Eye (tissue), 1 donor: Measurements from ENCODE around the gene CRYZL1.
"Not testable (repeated sequence)": the region's sequence is repeated elsewhere in the genome, so short reads cannot be mapped to it uniquely, and the experiment has no call there.

Source experiments
- DNase-seq: peaks from one replicate; pipeline ENCODE4 v3.0.0-alpha.2; 2015

The CRYZL1 gene

DNA sequence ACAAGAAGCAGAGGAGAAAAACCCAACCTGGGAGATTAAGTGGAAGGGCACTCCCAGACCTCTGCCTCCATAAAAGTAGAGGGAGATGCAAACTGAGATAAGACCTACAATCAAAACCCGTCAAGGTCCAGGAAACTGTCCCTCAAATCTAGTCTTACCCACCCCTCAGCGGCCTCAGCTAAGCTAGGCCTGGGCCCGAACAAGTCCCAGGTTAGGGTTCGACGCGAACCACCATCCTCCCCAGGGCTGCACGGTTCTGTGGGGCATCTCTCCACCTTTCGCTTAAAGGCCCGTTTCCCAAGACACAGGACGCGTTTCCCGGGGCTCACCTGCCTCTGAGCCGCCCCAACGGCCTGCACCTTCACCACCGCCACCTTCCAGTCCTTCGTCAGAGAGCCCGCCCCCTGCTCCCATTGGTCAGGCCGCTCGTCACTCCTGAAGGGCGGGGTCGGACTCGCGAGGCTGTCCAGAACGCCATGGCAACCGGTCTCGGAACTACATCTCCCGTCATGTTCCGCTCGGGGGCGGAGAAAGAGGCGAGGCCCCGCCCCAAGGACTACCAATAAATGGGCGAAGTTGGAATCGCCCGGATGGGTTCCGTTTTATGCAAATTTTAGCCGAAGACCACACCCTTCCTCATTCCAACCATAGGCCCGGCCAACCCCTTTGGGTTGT, at the start of gene CRYZL1:
Gene CRYZL1, minus strand, starts transcription at position 390 of the 675 bp plus-strand sequence. CDS start 10,190 bp downstream, outside the sequence.
- DNase-seq, result peak; percentile 100

DNA sequence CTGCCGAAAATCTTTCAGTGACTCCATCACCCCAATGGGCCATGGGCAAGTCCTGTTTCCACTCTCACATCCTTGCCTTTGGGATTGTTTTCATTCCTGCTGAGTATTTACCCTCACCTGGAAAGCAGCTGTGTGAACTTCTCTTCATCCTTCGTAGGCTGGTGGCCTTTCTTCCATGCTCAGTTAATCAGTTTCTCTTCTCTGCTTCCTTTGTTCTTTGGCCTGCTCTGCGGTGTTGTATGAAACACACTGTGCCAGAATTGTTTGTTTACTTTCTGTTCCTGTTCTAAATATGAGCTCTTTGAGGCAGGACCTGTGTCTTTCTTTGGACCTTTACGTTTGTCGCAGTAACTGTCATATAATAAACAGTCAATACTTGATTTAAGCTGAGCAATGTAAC, 49.3 kb upstream of the CRYZL1 start:
- DNase-seq, result no peak

DNA sequence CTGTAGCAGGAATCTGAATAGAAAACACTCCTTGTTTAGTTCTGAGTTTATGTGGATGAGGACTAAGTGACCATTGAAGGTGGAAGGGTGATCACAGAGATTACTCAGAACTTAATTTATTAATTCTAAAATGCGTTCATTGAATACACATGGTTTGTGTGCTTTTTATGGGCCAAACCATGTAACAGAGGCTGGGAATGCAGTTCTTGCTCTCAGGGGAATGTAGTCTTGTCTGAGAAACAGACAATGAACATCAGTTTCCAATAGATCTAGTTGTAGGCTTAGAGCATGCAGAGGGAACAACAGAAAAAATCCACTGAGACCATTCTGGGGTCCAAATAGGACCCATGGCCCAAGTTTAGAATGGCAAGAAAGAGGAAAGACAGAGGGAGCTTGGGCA, 46.8 kb upstream of the CRYZL1 start:
- no peak for DNase-seq

DNA sequence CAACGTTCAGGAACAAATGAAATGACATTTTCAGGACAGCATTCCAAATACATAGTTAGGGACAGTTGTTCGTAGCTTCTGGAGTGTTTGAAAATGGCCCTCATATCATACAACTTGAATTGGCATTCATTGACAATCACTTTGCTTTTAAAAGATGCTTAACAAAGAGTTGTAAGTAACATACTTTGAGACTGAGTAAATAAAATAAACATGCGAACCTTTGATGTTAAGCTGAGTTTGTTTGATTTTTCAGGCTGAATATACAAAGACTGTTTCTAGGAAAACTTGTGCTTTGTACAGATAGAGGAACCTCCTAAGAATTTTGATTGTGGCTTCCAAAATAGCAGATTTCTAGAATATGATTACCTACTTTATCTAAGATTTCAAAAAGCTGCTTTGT, 46.1 kb upstream of the CRYZL1 start:
- no peak for DNase-seq

DNA sequence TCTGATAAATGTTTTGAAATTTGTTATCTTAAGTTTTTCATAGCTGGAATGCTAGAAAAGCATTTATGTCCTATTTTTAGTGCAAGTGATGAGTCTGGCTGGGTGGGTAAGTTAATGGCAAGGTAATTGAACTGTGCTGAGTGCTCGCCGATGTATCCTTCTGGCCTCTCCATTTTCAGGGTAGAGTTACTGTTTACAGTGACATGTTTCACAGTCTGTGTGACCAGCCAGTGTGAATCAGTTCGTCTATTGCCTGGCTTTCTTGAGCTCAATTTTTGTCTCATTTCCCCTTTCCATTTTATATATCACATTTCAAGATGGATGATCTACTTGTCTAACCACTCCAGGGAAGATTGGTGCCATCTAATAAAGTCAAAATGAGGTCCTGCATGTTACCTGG, 44.8 kb upstream of the CRYZL1 start:
- DNase-seq, result no peak

DNA sequence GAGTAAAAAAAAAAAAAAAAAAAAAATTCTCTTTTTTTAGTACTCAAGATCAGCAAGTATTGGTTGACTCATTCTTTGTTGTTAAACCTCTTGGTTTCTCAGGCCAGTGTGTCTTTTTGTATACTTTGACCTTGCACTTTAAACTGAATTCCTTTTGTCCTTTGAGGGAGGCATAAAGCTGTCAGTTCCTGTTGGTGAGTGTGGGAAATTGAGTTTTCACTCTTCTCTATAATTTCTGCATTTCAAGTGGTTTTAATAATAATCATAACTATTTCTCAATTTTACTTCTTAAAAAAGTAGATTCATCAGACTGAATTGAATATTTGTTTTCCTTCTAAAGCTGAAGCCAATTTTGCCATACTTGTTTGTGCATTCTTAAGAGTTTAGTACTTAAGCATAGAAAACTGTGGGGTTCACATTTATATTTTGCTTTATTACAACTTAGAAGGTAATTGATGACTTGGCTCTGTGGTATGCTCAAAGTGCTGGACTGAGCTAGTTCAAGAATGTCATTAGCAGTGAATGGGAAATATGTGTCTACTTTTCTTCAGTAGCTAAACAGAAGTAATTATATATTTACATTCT, 44.2 kb upstream of the CRYZL1 start:
- DNase-seq, result no peak

DNA sequence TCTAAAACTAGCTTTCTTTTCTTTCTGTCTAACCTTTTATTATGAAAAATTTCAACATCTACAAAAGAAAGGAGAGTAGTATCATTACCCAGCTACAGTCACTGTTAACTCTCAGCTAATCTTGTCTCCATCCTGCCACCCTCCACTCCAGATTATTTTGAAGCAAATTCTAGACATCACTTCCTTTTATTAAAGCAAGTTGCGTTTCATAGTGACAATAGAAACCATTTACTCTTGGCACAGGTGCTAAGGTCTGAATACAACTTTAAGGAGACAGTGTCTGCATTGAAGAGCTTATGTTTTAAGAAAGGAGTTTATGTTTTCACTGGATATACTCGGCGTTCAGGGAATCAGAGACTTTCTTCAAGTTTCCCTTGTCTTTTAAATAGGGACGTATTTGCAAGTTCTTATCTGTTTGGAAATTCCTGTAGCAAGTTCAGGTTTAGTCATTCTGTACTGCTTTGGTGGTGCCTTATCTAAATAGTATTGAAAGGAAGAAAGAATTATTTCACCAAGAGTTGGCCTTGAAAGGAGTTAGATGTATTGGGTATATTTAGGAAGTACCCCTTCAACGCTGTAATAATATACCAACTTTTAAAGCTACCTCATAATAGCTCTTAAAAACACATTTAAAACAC, 43.5 kb upstream of the CRYZL1 start:
- no peak for DNase-seq

DNA sequence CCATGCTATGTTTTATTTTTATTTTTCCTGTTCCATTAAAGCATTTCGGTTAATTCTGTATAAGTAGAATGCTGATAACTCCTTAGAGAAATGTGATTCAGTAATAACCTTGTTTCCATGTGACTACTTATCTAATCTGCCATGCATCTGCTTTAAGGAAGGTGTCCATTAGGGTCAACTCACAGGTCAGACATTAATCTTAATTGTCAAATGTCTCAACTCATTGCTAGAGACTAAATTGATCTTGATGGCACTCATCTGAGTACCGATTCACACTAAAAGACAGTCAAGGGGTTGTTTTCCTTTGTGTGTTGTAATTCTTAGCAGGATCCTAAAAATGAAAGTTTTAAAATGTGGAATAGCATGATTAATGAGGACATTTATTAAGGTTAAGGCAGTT, 42.5 kb upstream of the CRYZL1 start:
- DNase-seq, result no peak

DNA sequence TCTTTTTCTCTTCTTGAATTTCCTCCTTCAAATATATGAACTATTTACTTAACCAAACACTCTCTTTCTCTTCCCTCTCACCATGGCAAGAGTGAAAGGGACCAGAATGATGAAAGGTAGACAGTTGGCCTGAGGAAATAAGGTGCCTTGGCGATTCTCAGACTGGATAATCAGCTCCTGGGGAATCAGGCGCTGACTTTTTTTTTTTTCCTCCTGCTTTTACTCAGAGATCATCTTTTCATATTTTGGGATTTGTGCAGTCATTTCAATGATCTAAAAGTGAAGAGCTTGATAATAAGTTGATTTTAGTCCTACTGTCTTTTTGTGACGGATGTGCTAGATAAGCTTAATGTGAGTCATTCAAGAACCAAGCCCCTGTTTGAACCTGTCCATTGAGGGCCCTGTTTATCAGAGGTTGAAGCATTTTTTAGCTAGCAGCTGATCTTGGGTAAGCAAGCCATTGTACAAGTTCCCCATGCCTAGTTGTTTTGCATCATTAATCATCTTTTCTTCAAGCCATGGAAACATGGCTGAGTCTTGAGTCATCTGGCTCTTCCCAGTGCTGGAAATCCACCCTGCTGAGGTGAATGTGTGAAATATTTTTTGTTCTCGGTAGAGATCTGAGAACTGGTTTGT, 41.6 kb upstream of the CRYZL1 start:
- no peak for DNase-seq

DNA sequence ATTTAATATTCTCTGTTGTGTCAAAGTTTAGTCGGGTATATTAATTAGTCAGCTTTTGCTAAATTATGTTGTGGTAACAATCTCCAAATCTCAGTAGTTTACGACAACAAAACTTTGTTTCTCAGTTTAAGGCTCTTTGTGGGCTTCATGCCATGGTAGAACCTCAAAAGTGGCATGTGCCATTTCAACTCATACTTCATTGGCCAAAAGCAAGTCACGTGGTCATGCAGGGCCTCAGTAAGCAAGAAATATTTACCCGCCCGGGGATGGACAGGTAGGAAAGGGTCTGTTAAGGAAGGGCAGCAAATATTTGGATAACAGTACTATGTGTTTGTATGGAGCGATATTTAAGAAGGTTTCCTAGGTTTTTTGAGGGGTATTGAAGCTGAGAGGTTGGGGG, 39.3 kb upstream of the CRYZL1 start:
- DNase-seq, result no peak

DNA sequence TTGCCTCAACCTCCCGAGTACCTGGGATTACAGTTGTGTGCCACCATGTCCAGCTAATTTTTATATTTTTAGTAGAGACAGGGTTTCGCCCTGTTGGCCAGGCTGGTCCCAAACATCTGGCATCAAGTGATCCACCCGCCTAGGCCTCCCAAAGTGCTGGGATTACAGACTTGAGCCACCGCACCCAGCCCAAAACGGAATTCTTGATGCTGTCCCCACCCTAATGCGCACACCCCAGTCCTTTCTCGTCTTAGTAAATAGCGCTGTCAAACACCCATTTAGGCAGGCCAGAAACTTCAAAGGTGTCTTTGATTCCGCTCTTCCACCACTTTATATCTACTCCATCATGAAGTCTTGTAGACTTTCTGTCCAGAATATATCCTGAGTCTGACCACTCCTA, 35.9 kb upstream of the CRYZL1 start:
- no peak for DNase-seq

DNA sequence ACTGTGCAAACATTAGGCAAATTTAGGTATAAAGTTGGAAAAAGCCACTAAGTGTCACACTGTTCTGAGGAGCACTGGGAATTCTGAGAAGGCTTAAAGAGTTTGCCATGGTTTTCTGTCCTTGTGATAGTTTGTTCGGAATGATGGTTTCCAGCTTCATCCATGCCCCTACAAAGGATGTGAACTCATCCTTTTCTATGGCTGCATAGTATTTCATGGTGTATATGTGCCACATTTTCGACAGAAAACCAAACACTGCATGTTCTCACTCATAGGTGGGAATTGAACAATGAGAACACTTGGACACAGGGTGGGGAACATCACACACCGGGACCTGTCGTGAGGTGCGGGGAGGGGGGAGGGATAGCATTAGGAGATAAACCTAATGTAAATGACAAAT, 35.1 kb upstream of the CRYZL1 start:
- DNase-seq, result not testable (repeated sequence)

DNA sequence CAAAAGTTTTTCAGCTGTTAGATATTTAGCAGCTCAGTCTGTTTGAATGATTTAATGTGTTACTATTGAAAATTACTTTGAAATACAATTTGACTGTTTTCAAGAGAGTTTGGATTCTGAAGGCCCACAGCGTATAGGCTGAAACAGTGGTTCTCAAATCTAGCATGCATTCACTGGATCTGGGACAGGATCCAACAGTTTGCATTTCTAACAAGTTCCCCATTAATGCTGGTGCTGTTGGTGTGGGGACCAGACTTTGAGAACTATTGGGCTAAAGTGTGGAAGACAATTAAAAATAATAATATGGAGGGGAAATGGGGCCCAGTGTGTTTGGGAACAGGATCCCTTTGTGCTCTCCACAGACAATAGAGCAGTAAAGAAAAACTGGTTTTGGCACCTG, 32.7 kb upstream of the CRYZL1 start:
- DNase-seq, result no peak

DNA sequence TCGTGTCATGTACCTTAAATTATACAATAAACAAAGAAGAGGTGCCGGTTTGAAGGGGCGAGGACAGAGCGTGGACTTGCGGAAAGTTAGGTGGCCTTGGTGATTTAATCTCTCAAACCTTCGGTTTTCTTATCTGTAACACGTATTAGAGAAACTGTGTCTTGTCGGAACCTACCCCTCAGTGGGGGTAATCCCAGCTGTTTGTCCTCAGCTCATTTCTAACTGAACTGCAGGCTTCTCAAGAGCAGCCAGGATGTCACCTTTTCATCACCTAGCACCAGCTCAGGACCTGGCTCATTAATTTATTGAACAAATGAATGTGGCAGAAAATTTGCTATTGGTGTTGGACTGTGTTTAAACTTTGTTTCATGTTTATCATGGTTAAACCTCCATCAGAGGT, 31.9 kb upstream of the CRYZL1 start:
- DNase-seq, result no peak

DNA sequence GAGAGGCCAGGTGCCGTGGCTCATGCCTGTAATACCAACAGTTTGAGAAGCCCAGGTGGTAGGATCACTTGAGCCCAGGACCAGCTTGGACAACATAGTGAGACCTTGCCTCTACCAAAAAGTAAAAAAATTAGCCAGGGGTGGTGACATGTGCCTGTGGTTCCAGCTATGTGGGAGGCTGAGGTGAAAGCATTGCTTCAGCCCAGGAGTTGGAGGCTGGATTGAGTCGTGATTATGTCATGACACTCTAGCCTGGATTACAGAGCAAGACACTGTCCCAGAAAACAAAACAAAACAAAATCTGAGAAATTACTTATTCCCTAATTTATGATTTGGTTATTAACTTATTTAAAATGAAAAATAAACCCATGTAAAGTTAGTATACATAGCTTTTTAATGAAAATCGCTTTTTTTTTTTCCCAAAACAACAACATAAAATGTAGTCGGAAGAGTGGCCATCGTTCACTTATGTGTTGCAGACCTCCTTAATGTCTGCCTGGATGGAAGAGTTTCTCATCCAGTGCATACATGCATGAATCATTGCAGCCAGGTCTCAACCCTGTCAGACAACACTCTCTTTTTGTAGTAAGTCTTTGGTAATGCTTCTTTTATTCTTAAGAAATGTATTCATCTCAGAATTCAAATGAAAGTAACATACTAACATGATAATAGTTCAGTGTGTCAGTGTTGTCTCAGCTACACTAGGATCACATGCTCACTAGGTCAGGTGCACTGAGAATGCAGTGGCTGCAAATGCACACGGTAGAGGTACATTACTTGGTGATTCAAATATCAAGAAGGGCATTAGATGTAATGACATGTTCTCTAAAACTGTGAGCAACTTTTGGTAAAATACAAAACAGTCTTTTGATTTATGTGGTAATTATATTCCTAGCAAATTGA, 28.8 kb upstream of the CRYZL1 start:
- no peak for DNase-seq

DNA sequence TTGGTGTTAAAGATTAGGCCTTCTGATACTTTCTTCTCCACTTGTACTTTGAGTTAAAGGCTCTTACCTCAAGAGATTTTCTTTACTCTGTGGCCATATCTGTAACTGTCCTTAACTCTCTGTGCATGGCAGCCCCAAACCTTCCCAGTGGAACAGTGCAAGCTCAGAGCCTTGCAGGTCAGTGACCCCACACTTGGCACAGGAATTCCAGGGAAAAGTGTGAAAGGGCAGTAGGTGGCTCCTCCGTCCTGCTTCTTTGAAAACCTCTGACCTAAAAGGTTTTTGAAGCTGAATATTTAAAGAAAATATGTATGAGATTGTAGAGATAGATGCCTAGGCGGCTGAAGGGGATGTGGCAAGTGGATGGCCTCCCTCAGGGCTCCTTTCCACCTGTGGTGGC, 27.1 kb upstream of the CRYZL1 start:
- DNase-seq, result no peak

DNA sequence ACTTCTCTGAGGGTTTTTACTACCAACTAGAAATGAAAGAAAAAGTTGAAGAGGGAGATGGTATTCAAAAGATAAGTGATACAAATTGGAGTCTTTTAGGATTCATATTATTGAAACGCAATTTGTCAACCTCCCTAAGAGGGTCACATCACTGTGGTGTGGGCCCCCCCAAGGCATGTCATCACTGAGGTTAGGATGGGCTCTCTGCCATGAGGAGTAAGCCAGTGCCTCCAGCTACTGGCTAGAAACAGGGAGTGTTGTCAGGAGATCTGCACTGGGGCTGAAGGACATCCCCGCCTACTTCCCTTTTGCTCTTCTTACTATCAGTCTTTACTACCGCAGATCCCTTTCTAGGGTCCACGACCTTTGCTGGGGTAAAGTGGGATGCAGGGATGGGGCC, 26.6 kb upstream of the CRYZL1 start:
- DNase-seq, result no peak

DNA sequence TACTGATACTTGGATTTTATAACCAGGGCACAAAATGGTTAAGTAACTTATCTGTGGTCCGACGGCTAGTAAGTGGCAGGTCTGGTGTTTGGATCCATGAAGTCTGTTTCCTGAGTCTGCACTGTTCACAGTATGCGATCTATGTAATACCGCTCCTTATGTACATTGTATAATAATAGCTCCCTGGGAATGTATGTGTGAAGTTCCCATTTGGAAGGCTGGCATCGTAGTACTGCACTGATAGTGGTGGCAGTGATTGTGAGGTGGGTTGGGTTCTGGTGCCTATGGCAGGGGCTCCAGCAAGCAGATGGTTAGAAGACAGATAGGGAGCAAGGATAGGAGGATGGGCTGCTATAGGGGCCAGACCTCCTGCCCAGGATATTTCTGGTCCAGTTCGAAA, 26.1 kb upstream of the CRYZL1 start:
- no peak for DNase-seq

DNA sequence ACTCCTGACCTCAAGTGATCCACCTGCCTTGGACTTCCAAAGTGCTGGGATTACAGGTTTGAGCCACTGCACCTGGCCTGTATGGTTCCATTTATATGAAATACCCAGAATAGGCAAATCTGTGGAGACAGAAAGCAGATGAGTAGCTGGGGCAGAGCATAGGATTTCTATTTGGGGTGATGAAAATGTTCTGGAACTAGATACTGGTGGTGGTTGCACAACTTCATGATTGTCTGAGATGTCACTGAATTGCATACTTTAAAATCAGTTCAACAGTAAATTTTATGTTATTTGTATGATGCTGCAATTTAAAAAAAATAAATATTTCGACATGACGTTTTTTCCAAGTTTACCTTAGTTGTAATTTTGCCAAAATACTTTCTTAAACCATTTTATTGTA, 24.6 kb upstream of the CRYZL1 start:
- DNase-seq, result no peak

DNA sequence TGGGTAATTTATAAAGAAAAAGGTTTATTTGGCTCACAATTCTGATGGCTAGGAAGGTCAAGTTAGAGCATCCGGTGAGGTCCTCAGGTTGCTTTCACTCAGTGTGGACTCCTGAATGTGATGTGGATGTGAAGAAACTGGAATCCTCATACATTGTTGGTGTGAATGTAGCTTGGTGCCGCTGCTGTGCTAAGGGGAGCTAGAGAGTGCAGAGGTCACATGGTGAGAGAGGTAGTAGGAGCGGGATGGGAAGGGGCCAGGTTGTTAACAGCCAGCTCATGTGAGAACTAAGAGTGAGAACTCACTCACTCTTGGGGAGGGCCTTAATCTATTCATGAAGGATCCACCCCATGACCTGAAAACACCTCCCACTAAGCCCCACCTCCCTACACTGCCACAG, 22.6 kb upstream of the CRYZL1 start:
- DNase-seq, result no peak

DNA sequence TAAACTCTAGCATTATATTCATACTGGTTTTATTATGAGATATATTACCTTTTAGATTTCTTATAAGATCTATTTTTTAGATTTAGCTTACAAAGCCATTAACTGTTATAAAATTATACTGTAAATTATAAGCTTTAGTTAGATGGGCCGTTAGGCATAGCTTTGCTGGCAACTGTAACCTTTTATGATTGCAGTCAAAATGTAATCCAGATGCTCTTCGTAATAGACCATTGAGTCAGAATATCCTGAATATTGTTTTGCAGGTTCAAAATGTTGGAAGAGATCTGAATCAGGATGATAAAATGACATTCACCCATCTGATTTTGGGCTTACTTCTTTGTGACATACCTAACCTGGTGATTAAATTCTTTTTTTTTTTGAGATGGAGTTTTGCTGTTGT, 21.7 kb upstream of the CRYZL1 start:
- no peak for DNase-seq

DNA sequence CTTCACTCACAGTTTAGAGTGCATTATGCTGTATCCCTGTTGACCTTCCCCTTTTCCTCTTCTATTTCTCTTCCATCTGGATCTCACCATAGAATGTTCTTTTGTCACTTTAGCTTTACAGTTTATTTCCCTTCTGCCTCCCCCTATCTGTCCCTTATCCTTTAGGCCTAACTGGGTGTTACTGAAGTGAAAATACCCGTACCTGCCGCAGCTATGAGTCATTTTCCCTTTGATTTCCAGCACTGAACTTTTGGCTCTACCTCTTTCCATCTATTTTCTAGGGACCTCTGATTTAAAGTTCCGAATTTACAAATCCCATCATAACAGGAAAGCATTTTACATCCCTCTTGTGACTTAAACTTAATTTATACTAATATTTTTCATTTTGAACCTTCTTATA, 20.5 kb upstream of the CRYZL1 start:
- DNase-seq, result no peak

DNA sequence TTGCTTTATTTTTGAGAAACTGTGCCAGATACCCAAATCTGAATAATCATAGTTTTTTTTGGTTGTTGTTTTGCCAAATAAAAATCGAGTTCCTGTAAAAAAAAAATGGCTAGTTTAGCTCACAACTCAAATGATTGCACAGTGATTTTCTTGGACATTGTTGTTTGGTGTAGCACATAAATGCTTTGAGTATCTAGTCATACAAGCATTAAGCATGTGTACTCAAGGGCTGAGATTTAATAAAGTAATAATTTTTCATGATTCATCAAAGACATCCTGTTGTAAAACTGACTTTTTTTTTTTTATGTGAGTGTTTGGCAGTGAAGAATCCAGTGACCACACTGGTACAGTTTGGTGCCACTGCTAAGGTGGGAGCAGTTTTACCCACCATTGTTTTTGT, 19.6 kb upstream of the CRYZL1 start:
- DNase-seq, result no peak
